ENCODE measurements around the gene ERCC5. TPM values are rescaled to one million over a fixed set of nuclear protein-coding genes. Genes with fewer than 3 reads are reported as not detected.

Gene ERCC5
- polyA plus RNA-seq (ENCODE audit: insufficient read length in 4 of 4) = 10 to 100 TPM; 67.8 to 94.6 (median 79.6) TPM

- peak; percentile 94 to 97 (median 96) for DNase-seq (ENCODE audit: low read depth in 4 of 4, low spot score in 2 of 4)
These were observed at the start of gene ERCC5 for GRCh38 chr13:102845630-102846260. Gene ERCC5 (plus strand): TSS chr13:102846032. CDS start chr13:102846267, 235 bp downstream.

- DNase-seq (ENCODE audit: low read depth in 4 of 4, low spot score in 2 of 4) = peak; percentile 69 to 91 (median 82)
These were observed 47.0 kb upstream of the ERCC5 start, which contains the start of the genes BIVM and POGLUT2 for GRCh38 chr13:102798581-102799425. Gene BIVM (plus strand): TSS chr13:102799119. CDS start chr13:102807268, 8,149 bp downstream. Gene POGLUT2 (minus strand): TSS chr13:102798976. CDS start chr13:102798670, 306 bp downstream.

GRCh38 chr13:102799426-102800144, 46.2 kb upstream of the ERCC5 start:
- peak in 3 of 4 donors; percentile 12 to 25 (median 21) for DNase-seq (ENCODE audit: low read depth in 4 of 4, low spot score in 2 of 4)

- DNase-seq (ENCODE audit: low read depth in 4 of 4, low spot score in 2 of 4) = peak; percentile 45 to 71 (median 64)
These were observed 45.4 kb upstream of the ERCC5 start for GRCh38 chr13:102800145-102801041.

- DNase-seq (ENCODE audit: low read depth in 4 of 4, low spot score in 2 of 4) = no peak
These were observed 40.2 kb upstream of the ERCC5 start for GRCh38 chr13:102805680-102806079.

- DNase-seq (ENCODE audit: low read depth in 4 of 4, low spot score in 2 of 4) = no peak
These were observed 38.1 kb upstream of the ERCC5 start for GRCh38 chr13:102807699-102808098.

GRCh38 chr13:102812611-102813287, 33.1 kb upstream of the ERCC5 start:
- DNase-seq (ENCODE audit: low read depth in 4 of 4, low spot score in 2 of 4) = no peak

GRCh38 chr13:102814025-102814607, 31.7 kb upstream of the ERCC5 start:
- no peak for DNase-seq (ENCODE audit: low read depth in 4 of 4, low spot score in 2 of 4)

- no peak for DNase-seq (ENCODE audit: low read depth in 4 of 4, low spot score in 2 of 4)
These were observed 31.0 kb upstream of the ERCC5 start for GRCh38 chr13:102814793-102815192.

GRCh38 chr13:102815788-102816187, 30.0 kb upstream of the ERCC5 start:
- DNase-seq (ENCODE audit: low read depth in 4 of 4, low spot score in 2 of 4) = no peak

GRCh38 chr13:102816708-102817107, 29.1 kb upstream of the ERCC5 start:
- no peak for DNase-seq (ENCODE audit: low read depth in 4 of 4, low spot score in 2 of 4)

GRCh38 chr13:102817241-102817640, 28.6 kb upstream of the ERCC5 start:
- no peak for DNase-seq (ENCODE audit: low read depth in 4 of 4, low spot score in 2 of 4)

GRCh38 chr13:102817907-102818306, 27.9 kb upstream of the ERCC5 start:
- DNase-seq (ENCODE audit: low read depth in 4 of 4, low spot score in 2 of 4) = peak in 1 of 4 donors; percentile 31

GRCh38 chr13:102825400-102825799, 20.4 kb upstream of the ERCC5 start:
- no peak for DNase-seq (ENCODE audit: low read depth in 4 of 4, low spot score in 2 of 4)

GRCh38 chr13:102825921-102826706, 19.7 kb upstream of the ERCC5 start:
- no peak for DNase-seq (ENCODE audit: low read depth in 4 of 4, low spot score in 2 of 4)

- no peak for DNase-seq (ENCODE audit: low read depth in 4 of 4, low spot score in 2 of 4)
These were observed 15.2 kb upstream of the ERCC5 start for GRCh38 chr13:102830646-102831045.

- DNase-seq (ENCODE audit: low read depth in 4 of 4, low spot score in 2 of 4) = no peak
These were observed 9.4 kb upstream of the ERCC5 start for GRCh38 chr13:102836471-102836870.

GRCh38 chr13:102838273-102838672, 7.6 kb upstream of the ERCC5 start:
- DNase-seq (ENCODE audit: low read depth in 4 of 4, low spot score in 2 of 4) = no peak
